Measurements from ENCODE around the gene ATP13A1. TPM values are rescaled to one million over a fixed set of nuclear protein-coding genes. Genes with fewer than 3 reads are reported as not detected.
"Not testable (repeated sequence)": the region's sequence is repeated elsewhere in the genome, so short reads cannot be mapped to it uniquely, and the experiment has no call there.

Gene ATP13A1
- total and polyA plus RNA-seq, 7 donors: 6.6 to 145 (median 55.5) TPM

DNA sequence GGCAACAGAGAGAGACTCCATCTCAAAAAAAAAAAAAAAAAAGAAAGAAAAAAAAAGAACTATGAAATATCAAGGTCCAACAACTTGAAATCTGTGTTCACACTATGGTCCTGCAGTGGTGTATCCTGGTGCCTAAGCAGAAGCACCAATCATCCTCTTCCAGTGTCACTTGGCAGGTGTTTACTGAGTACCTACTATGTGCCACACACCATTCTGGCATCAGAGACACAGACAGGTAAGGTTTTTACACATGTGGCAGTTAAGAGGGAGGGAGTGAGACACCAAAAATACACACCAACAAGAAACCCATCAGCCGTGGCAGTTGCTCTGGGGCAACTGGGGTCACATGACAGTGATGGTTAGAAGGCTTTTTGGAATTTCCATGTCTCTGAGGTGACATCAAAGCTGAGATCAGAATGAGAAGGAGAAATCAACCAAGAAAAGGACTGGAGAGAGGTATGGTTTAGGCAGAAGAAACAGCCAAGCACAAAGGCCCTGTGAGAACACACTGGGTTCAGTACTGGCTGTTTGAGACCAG, 62.6 kb downstream of the ATP13A1 start:
- H3K9me3 ChIP-seq: no peaks in the 10 kb centered on the region
- H3K4me3 ChIP-seq: no peak overlapping the region
- no peak for DNase-seq
- TF ChIP-seq POLR2A (IDR thresholded peaks at IDR 0.05) (no peak), POLR2AphosphoS5 (IDR thresholded peaks at IDR 0.05) (no peak), CTCF (IDR thresholded peaks at IDR 0.05) (no peak)
- H3K27me3 ChIP-seq: no peaks in the 10 kb centered on the region
- 76 to 81% methylated on average over 1 of the region's 1 CpG for WGBS, 2 donors
- no peaks in the 10 kb centered on the region for H3K36me3 ChIP-seq
- no peak overlapping the region for H3K27ac ChIP-seq
- intact Hi-C loops (cut with DNase I): no loop called here
- no peaks in the 10 kb centered on the region for H3K4me1 ChIP-seq

DNA sequence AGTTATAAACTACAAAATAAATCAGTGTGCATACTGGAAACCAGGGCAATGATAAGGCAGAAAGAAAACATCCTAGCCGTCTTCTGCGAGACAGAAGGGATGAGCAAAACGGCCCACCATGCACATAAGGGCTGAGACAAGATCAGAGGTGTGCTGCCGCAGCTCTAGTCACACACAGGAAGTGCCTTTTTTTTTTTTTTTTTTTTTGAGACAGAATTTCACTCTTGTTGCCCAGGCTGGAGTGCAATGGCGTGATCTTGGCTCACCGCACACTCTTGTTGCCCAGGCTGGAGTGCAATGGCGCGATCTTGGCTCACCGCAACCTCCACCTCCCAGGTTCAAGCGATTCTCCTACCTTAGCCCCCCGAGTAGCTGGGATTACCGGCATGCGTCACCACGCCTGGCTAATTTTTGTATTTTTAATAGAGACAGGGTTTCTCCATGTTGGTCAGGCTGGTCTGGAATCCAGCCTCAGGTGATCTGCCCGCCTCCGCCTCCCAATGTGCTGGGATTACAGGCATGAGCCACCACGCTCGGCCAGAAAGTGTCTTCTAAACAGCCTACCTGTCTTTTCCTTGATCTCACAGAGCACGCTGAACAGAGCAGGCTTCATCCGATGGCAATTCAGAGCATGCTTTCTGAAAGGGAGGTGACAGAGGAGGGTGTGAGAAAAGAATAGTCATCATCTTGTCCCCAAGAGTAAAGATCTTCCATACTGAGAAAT, 64.6 kb downstream of the ATP13A1 start:
- H3K4me3 ChIP-seq; intact Hi-C loops (cut with DNase I); H3K27me3 ChIP-seq; H3K9me3 ChIP-seq; DNase-seq; H3K27ac ChIP-seq; H3K4me1 ChIP-seq; H3K36me3 ChIP-seq: not testable (repeated sequence)
- 87 to 89% methylated on average over 20 of the region's 20 CpGs for WGBS, 2 donors

GRCh38 chr19:19597809-19598306, 65.6 kb downstream of the ATP13A1 start:
- H3K4me1 ChIP-seq: no peaks in the 10 kb centered on the region
- no peaks in the 10 kb centered on the region for H3K9me3 ChIP-seq
- WGBS, 2 donors: 74 to 83% methylated on average over 8 of the region's 8 CpGs
- no peak overlapping the region for H3K4me3 ChIP-seq
- no peaks in the 10 kb centered on the region for H3K36me3 ChIP-seq
- no peak for DNase-seq
- no peaks in the 10 kb centered on the region for H3K27me3 ChIP-seq
- TF ChIP-seq EP300 (IDR thresholded peaks at IDR 0.05) (no peak), POLR2AphosphoS5 (IDR thresholded peaks at IDR 0.05) (no peak), POLR2A (IDR thresholded peaks at IDR 0.05) (no peak), CTCF (IDR thresholded peaks at IDR 0.05) (no peak)
- intact Hi-C loops (cut with DNase I): no loop called here
- no peak overlapping the region for H3K27ac ChIP-seq

Small RNAs within 50 kb of the gene (small RNA-seq; reads per million reads assigned to genes)
- 0 reads per million in 3 donors for gene AC011458.2

Other genes starting within 250 kb of the ATP13A1 start
- gene TSSK6, start 148.1 kb downstream of the ATP13A1 start, total RNA-seq: 1 to 10 TPM; 1.2 to 3.3 (median 1.5) TPM
- gene TSSK6, start 148.1 kb downstream of the ATP13A1 start, polyA plus RNA-seq: 1 to 10 TPM; 1.2 to 3.0 (median 2.4) TPM
- 100 to 1,000 TPM in 1 of 4 donors, 10 to 100 TPM in 3; 31.3 to 110 (median 55.4) TPM for gene NDUFA13, start 147.5 kb downstream of the ATP13A1 start, total RNA-seq
- gene NDUFA13, start 147.5 kb downstream of the ATP13A1 start, polyA plus RNA-seq: 100 to 1,000 TPM; 239 to 339 (median 283) TPM
- gene YJEFN3, start 134.8 kb downstream of the ATP13A1 start, total RNA-seq: 1 to 10 TPM in 3 of 4 donors, under 1 TPM in 1; 0.71 to 3.1 (median 1.9) TPM
- 10 to 100 TPM in 1 of 3 donors, not detected in 2; 14.4 TPM for gene YJEFN3, start 134.8 kb downstream of the ATP13A1 start, polyA plus RNA-seq
- gene CILP2, start 125.4 kb downstream of the ATP13A1 start, total RNA-seq: under 1 TPM in 1 of 4 donors, not detected in 3; 0.16 TPM
- gene CILP2, start 125.4 kb downstream of the ATP13A1 start, polyA plus RNA-seq: under 1 TPM in 1 of 3 donors, not detected in 2; 0.29 TPM
- gene PBX4, start 45.0 kb downstream of the ATP13A1 start, total RNA-seq: under 1 TPM in 1 of 4 donors, not detected in 3; 0.49 TPM
- 1 to 10 TPM; 1.4 to 6.1 (median 2.4) TPM for gene PBX4, start 45.0 kb downstream of the ATP13A1 start, polyA plus RNA-seq
- 1 to 10 TPM in 2 of 4 donors, under 1 TPM in 2; 0.33 to 4.2 (median 1.2) TPM for gene LPAR2, start 35.5 kb downstream of the ATP13A1 start, total RNA-seq
- gene LPAR2, start 35.5 kb downstream of the ATP13A1 start, polyA plus RNA-seq: 10 to 100 TPM in 1 of 3 donors, 1 to 10 TPM in 2; 3.6 to 19.9 (median 6.0) TPM
- 1 to 10 TPM; 5.0 to 9.1 (median 6.4) TPM for gene GMIP, start 20.0 kb downstream of the ATP13A1 start, total RNA-seq
- 10 to 100 TPM; 13.2 to 37.0 (median 19.0) TPM for gene GMIP, start 20.0 kb downstream of the ATP13A1 start, polyA plus RNA-seq
- 1 to 10 TPM; 4.7 to 6.4 (median 5.7) TPM for gene ZNF101, start 5.2 kb upstream of the ATP13A1 start, total RNA-seq
- 10 to 100 TPM in 2 of 3 donors, 1 to 10 TPM in 1; 9.9 to 24.2 (median 10.2) TPM for gene ZNF101, start 5.2 kb upstream of the ATP13A1 start, polyA plus RNA-seq
- gene ZNF14, start 69.4 kb upstream of the ATP13A1 start, total RNA-seq: 10 to 100 TPM in 2 of 4 donors, 1 to 10 TPM in 2; 7.8 to 14.5 (median 9.5) TPM
- 1 to 10 TPM; 1.2 to 3.6 (median 1.4) TPM for gene ZNF14, start 69.4 kb upstream of the ATP13A1 start, polyA plus RNA-seq
- gene ZNF506, start 158.1 kb upstream of the ATP13A1 start, total RNA-seq: 10 to 100 TPM; 21.9 to 45.7 (median 28.3) TPM
- 10 to 100 TPM in 1 of 3 donors, 1 to 10 TPM in 2; 2.4 to 11.0 (median 5.1) TPM for gene ZNF506, start 158.1 kb upstream of the ATP13A1 start, polyA plus RNA-seq
- 10 to 100 TPM in 1 of 4 donors, 1 to 10 TPM in 3; 2.4 to 11.6 (median 7.3) TPM for gene ZNF253, start 202.2 kb upstream of the ATP13A1 start, total RNA-seq
- gene ZNF253, start 202.2 kb upstream of the ATP13A1 start, polyA plus RNA-seq: 1 to 10 TPM; 2.4 to 5.5 (median 2.5) TPM
- gene ZNF93, start 237.3 kb upstream of the ATP13A1 start, total RNA-seq: 10 to 100 TPM in 1 of 4 donors, 1 to 10 TPM in 3; 5.1 to 14.4 (median 6.7) TPM
- 1 to 10 TPM; 1.2 to 3.9 (median 1.8) TPM for gene ZNF93, start 237.3 kb upstream of the ATP13A1 start, polyA plus RNA-seq